Astrocyte (in vitro differentiated cells and primary cell): ENCODE measurements around the gene TRIM47. TPM values are rescaled to one million over a fixed set of nuclear protein-coding genes. Genes with fewer than 3 reads are reported as not detected.

Experiments used
- DNase-seq: peaks from one replicate; pipeline ENCODE4 v3.0.0-alpha.2; 2010; ENCODE audit warnings: low read depth
- FAIRE-seq: peaks from 2 replicates; lab custom pipeline; 2011; peaks lifted over from hg19 to GRCh38; lab: Jason Lieb, UNC
- H2AFZ ChIP-seq: 2 replicates; pipeline ENCODE4 v1.6.0; 2012; ENCODE audit warnings: low read depth, low read length, inconsistent platforms
- H3K27ac ChIP-seq: 2 replicates; pipeline ENCODE4 v1.5.1; 2011; ENCODE audit warnings: low read depth, low read length, inconsistent platforms
- H3K27me3 ChIP-seq: 2 replicates; pipeline ENCODE4 v1.6.0; 2011; ENCODE audit warnings: low read length, inconsistent platforms; ENCODE audit not compliant: insufficient read depth
- H3K36me3 ChIP-seq: 2 replicates; pipeline ENCODE4 v1.5.1; 2011; ENCODE audit warnings: low read length, inconsistent platforms; ENCODE audit not compliant: insufficient read depth
- H3K4me1 ChIP-seq: 2 replicates; pipeline ENCODE4 v1.5.1; 2011; ENCODE audit warnings: low read length, inconsistent platforms; ENCODE audit not compliant: insufficient read depth
- H3K4me2 ChIP-seq: 2 replicates; pipeline ENCODE4 v1.6.0; 2012; ENCODE audit warnings: low read length, inconsistent platforms
- H3K4me3 ChIP-seq: 2 replicates; pipeline ENCODE4 v1.5.1; 2011; ENCODE audit warnings: low read depth, mild to moderate bottlenecking, low read length, inconsistent platforms; ENCODE audit not compliant: insufficient read depth
- H3K79me2 ChIP-seq: 2 replicates; pipeline ENCODE4 v1.6.0; 2012; ENCODE audit warnings: mild to moderate bottlenecking, low read length, inconsistent platforms; ENCODE audit not compliant: insufficient read depth
- H3K9ac ChIP-seq: 2 replicates; pipeline ENCODE4 v1.6.0; 2012; ENCODE audit warnings: mild to moderate bottlenecking, low read length, inconsistent platforms
- H3K9me3 ChIP-seq: 2 replicates; pipeline ENCODE4 v1.5.1; 2012; ENCODE audit warnings: low read depth, mild to moderate bottlenecking, low read length, inconsistent platforms; ENCODE audit not compliant: insufficient read depth
- H4K20me1 ChIP-seq: 2 replicates; pipeline ENCODE4 v1.6.0; 2012; ENCODE audit warnings: low read length, inconsistent platforms; ENCODE audit not compliant: insufficient read depth
- H3K27ac Mint-ChIP-seq: one replicate; pipeline ENCODE4 v1.8.0; 2021; ENCODE audit warnings: mild to moderate bottlenecking, mixed read lengths; ENCODE audit not compliant: unreplicated experiment
- H3K27me3 Mint-ChIP-seq: one replicate; pipeline ENCODE4 v1.8.0; 2021; ENCODE audit warnings: low read depth, mixed read lengths; ENCODE audit not compliant: unreplicated experiment
- H3K36me3 Mint-ChIP-seq: one replicate; pipeline ENCODE4 v1.8.0; 2021; ENCODE audit warnings: low read depth, mixed read lengths; ENCODE audit not compliant: unreplicated experiment
- H3K4me1 Mint-ChIP-seq: one replicate; pipeline ENCODE4 v1.8.0; 2021; ENCODE audit warnings: low read depth, mixed read lengths; ENCODE audit not compliant: unreplicated experiment
- H3K4me3 Mint-ChIP-seq: one replicate; pipeline ENCODE4 v1.8.0; 2021; ENCODE audit warnings: mild to moderate bottlenecking, moderate library complexity, mixed read lengths; ENCODE audit not compliant: unreplicated experiment
- H3K9me3 Mint-ChIP-seq: one replicate; pipeline ENCODE4 v1.8.0; 2021; ENCODE audit warnings: mild to moderate bottlenecking, mixed read lengths; ENCODE audit not compliant: unreplicated experiment
- EZH2 ChIP-seq: IDR thresholded peaks from 2 replicates; pipeline ENCODE4 v1.6.1; 2012; ENCODE audit warnings: mild to moderate bottlenecking, low read length, inconsistent platforms; ENCODE audit not compliant: insufficient read depth
- total RNA-seq: library from RNA; stranded (reverse); gene quantifications from 2 replicates; pipeline ENCODE4 v1.2.1, GENCODE V29; 2021
- TF ChIP-seq, protein P1 (sequence below): IDR thresholded peaks from 2 replicates; pipeline ENCODE4 v1.5.1; 2011; ENCODE audit warnings: low read depth, mild to moderate bottlenecking, inconsistent platforms, low read length, moderate library complexity; ENCODE audit not compliant: insufficient read depth

TRIM47 gene
- total RNA-seq, 1 donor from 2014 or later, result 5.9 TPM

DNA sequence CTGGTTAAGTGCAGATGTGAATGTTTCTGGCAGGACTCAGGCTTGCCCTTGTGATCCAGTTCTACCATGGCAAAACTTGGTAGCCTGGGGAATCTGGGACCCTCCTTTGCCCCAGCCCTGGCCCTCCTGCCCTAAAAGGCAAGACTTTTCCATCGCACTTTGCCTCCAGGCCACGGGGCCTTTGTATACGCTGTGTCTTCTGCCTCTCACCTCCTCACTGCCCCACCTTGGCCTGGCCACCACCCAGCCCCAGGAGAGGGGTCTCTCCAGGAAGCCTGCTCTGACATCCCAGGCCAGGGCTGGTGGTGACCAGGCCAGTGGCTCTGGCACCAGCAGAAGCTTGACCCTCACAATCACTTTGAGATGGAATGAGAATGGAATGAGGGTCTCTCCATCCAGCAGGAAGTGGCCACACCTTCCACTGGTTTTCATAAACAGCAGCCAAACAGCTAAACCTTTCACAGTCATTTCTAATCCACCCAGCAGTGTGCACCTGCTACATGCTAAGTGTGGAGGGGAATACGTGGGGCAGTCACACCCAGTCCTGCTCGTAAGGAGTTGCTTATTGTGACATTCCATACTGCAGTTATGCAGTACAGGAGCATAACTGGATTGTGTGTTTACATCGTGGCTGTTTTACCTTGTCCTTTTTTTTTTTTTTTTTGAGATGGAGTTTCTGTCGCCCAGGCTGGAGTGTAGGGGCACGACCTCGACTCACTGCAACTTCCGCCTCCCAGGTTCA, 27.9 kb upstream of the TRIM47 start:
- Histone ChIP-seq H3K36me3 (peaks cover 5% of the 10 kb centered on the region), H3K4me2 (no peak overlapping the region), H2AFZ (no peak overlapping the region), H3K9ac (no peak overlapping the region), H3K4me1 (peaks cover 5% of the 10 kb centered on the region), H4K20me1 (peaks cover 3% of the 10 kb centered on the region), H3K79me2 (peaks cover 16% of the 10 kb centered on the region), H3K4me3 (no peak overlapping the region), H3K9me3 (no peaks in the 10 kb centered on the region), H3K27me3 (no peaks in the 10 kb centered on the region), H3K27ac (no peak overlapping the region)
- Mint-ChIP-seq H3K36me3 (no peaks in the 10 kb centered on the region), H3K27ac (no peak overlapping the region), H3K4me1 (peaks cover 1% of the 10 kb centered on the region), H3K27me3 (peaks cover 2% of the 10 kb centered on the region), H3K4me3 (no peak overlapping the region), H3K9me3 (no peaks in the 10 kb centered on the region)
- FAIRE-seq, result no peak
- TF ChIP-seq EZH2, result no peak
- TF ChIP-seq, protein P1, sequence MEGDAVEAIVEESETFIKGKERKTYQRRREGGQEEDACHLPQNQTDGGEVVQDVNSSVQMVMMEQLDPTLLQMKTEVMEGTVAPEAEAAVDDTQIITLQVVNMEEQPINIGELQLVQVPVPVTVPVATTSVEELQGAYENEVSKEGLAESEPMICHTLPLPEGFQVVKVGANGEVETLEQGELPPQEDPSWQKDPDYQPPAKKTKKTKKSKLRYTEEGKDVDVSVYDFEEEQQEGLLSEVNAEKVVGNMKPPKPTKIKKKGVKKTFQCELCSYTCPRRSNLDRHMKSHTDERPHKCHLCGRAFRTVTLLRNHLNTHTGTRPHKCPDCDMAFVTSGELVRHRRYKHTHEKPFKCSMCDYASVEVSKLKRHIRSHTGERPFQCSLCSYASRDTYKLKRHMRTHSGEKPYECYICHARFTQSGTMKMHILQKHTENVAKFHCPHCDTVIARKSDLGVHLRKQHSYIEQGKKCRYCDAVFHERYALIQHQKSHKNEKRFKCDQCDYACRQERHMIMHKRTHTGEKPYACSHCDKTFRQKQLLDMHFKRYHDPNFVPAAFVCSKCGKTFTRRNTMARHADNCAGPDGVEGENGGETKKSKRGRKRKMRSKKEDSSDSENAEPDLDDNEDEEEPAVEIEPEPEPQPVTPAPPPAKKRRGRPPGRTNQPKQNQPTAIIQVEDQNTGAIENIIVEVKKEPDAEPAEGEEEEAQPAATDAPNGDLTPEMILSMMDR, result no peak
- DNase-seq, result no peak

DNA sequence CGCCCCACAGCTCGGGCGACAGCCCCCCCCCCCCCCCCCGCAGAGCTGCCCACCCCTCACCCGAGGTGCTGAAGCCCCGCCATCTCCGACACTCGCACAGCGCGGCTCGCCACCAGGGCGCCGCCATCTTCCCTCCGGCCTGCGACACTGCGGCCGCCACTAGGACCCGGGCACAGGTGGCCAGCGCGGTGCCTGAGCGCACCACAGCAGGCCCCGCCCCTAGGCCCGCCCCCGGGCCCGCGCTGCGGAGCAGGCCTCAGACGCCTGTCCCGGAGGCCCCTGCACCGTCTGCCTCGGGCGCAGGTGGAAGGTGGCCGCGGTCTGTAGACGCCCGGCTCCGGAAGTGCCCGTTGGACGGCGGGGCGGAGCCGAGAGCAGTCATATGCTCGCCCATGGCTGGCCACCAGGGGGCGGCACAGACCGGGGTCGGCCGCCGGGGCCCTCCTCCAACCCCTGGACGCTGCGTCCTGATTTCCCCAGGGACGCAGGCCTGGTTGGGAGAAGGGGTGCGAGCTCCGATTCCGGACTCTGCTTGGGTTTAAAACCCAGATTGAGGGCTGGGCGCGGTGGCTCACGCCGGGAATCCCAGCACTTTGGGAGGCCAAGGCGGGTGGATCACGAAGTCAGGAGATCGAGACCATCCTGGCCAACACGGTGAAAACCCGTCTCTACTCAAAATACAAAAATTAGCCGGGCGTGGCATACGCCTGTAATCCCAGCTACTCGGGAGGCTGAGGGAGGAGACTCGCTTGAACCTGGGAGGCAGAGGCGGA, 26.6 kb upstream of the TRIM47 start, which contains the start of gene MRPL38:
Gene MRPL38, minus strand, starts transcription at position 136 of the 773 bp plus-strand sequence. Its CDS starts 9 bp downstream, at position 127.
- no peak for FAIRE-seq
- Mint-ChIP-seq H3K4me1 (peaks cover 1% of the 10 kb centered on the region), H3K9me3 (no peaks in the 10 kb centered on the region), H3K36me3 (no peaks in the 10 kb centered on the region), H3K27me3 (peaks cover under 1% of the 10 kb centered on the region), H3K27ac (peak within 1 kb of the TSS; percentile 86), H3K4me3 (peak within 1 kb of the TSS; percentile 90)
- Histone ChIP-seq H3K27me3 (no peaks in the 10 kb centered on the region), H2AFZ (peak within 1 kb of the TSS; percentile 90), H4K20me1 (peaks cover 3% of the 10 kb centered on the region), H3K4me1 (peaks cover 5% of the 10 kb centered on the region), H3K36me3 (peaks cover 12% of the 10 kb centered on the region), H3K79me2 (peaks cover 16% of the 10 kb centered on the region), H3K4me3 (peak within 1 kb of the TSS; percentile 68), H3K4me2 (peak within 1 kb of the TSS; percentile 88), H3K9me3 (no peaks in the 10 kb centered on the region), H3K9ac (peak within 1 kb of the TSS; percentile 90), H3K27ac (peak within 1 kb of the TSS; percentile 76)
- peak; percentile 84 for DNase-seq
- no peak for TF ChIP-seq EZH2
- TF ChIP-seq, protein P1, result peak; percentile 65
